Stimulated activated CD4-positive, alpha-beta T cell treated with anti-CD3 and anti-CD28 coated beads, Interleukin-2, amount 100 ng/mL, for 24 hours (primary cell): ENCODE measurements around the gene SLC22A6.

ENCODE experiments used
- DNase-seq, 2 donors: peaks; one replicate each; pipeline ENCODE4 v3.0.0-alpha.2; 2020

SLC22A6 gene

GRCh38 chr11:62931499-62932278 is 53.1 kb downstream of the SLC22A6 start:
- no peak for DNase-seq

GRCh38 chr11:62930666-62931065 is 54.1 kb downstream of the SLC22A6 start:
- DNase-seq = no peak

- DNase-seq = no peak
Measured at GRCh38 chr11:62930157-62930556, 54.6 kb downstream of the SLC22A6 start.

- no peak for DNase-seq
Measured at GRCh38 chr11:62928011-62928410, 56.8 kb downstream of the SLC22A6 start.

GRCh38 chr11:62926680-62927455 is 57.9 kb downstream of the SLC22A6 start:
- no peak for DNase-seq
